ENCODE measurements around the gene FSIP2. TPM values are rescaled to one million over a fixed set of nuclear protein-coding genes. Genes with fewer than 3 reads are reported as not detected.

Gene FSIP2
- total and polyA plus RNA-seq, 2 of the 8 experiments (the other 6 are each of a cell fraction or from before 2014, with no cell fraction given): 0.47 to 1.4 TPM

GRCh38 chr2:185807351-185807750 is 68.7 kb downstream of the FSIP2 start:
- Histone ChIP-seq H2BK120ac (replicated peaks; ENCODE audit: low read depth, low read length) (no peak overlapping the region), H3K18ac (ENCODE audit: extremely low read depth, low read length) (no peak overlapping the region), H3K4me3 (ENCODE audit: extremely low read depth in 1 of 4, insufficient read depth in 2 of 4, low read depth in 3 of 4, low read length in 4 of 4) (no peak overlapping the region), H4K91ac (replicated peaks; ENCODE audit: insufficient read length, low read length) (no peak overlapping the region), H3K23me2 (ENCODE audit: low read depth, low read length) (no peaks in the 10 kb centered on the region), H3K56ac (replicated peaks; ENCODE audit: insufficient read length, low read depth, low read length) (no peak overlapping the region), H3K9me3 (ENCODE audit: insufficient read depth in 2 of 2, low read depth in 1 of 2, low read length in 1 of 2) (peaks cover 0 to 9% of the 10 kb centered on the region in 2 experiments; a peak in 1 of 4 replicates), H3K14ac (ENCODE audit: insufficient read length) (no peak overlapping the region), H2AK5ac (ENCODE audit: low read depth, low read length) (no peak overlapping the region), H3K9ac (replicated peaks in 1 of 4; ENCODE audit: extremely low read depth in 1 of 4, low read depth in 3 of 4, low read length in 3 of 4) (no peak overlapping the region), H4K20me1 (replicated peaks in 1 of 2; ENCODE audit: control insufficient read depth in 1 of 2, insufficient read depth in 2 of 2, low read length in 2 of 2) (no peaks in the 10 kb centered on the region), H2AFZ (ENCODE audit: low read length) (no peak overlapping the region), H3K23ac (ENCODE audit: insufficient read length) (no peak overlapping the region), H3K36me3 (ENCODE audit: control insufficient read depth in 2 of 4, insufficient read depth in 4 of 4, low read length in 3 of 4) (no peaks in the 10 kb centered on the region; a peak in 2 of 8 replicates), H3K79me1 (ENCODE audit: low read depth, low read length) (no peaks in the 10 kb centered on the region), H3K27ac (ENCODE audit: low read depth, low read length) (no peak overlapping the region), H3K27me3 (replicated peaks in 1 of 4; ENCODE audit: control insufficient read depth in 3 of 4, extremely low read depth in 1 of 4, insufficient read depth in 3 of 4, low read length in 3 of 4) (no peaks in the 10 kb centered on the region), H2BK12ac (ENCODE audit: low read depth, low read length) (no peak overlapping the region), H3K4me1 (replicated peaks in 1 of 4; ENCODE audit: control insufficient read depth in 3 of 4, insufficient read depth in 4 of 4, low read length in 3 of 4) (no peaks in the 10 kb centered on the region), H3K79me2 (ENCODE audit: control insufficient read depth in 1 of 2, insufficient read depth in 2 of 2, low read length in 2 of 2) (no peaks in the 10 kb centered on the region), H4K5ac (ENCODE audit: insufficient read length, low read depth, low read length) (no peak overlapping the region), H2BK5ac (ENCODE audit: low read depth, low read length) (no peak overlapping the region), H3K4me2 (ENCODE audit: insufficient read depth in 1 of 2, low read depth in 2 of 2, low read length in 2 of 2) (no peak overlapping the region), H2BK15ac (ENCODE audit: low read length) (no peak overlapping the region), H2BK20ac (ENCODE audit: low read length) (no peak overlapping the region), H3K4ac (replicated peaks; ENCODE audit: insufficient read length, low read depth, low read length) (no peak overlapping the region), H4K8ac (ENCODE audit: extremely low read depth, insufficient read depth, low read length) (no peak overlapping the region)
- TF ChIP-seq E2F6 (IDR thresholded peaks at IDR 0.05): no peak
- no peak for TF ChIP-seq CTBP2 (IDR thresholded peaks at IDR 0.05; ENCODE audit: borderline replicate concordance, insufficient read depth, insufficient read length, low read length)
- FAIRE-seq (no peak), DNase-seq (ENCODE audit: low read depth in 1 of 2, low spot score in 2 of 2) (no peak)
- ChIA-PET CTCF (ENCODE audit: partially characterized antibody) (no interaction called here), POLR2A (ENCODE audit: partially characterized antibody) (no interaction called here)
- WGBS, 2 experiments (ENCODE audit: extremely low coverage in 1 of 2, insufficient coverage in 1 of 2, insufficient read length in 1 of 2, insufficient replicate concordance in 2 of 2, low coverage in 1 of 2, low lambda C conversion rate in 2 of 2, missing lambda C conversion rate in 1 of 2): 100% methylated on average over 1 of the region's 1 CpG; no CpG with 5 or more reads in 1 of the 2 experiments

Measured in H1 (cell line).